Measurements from ENCODE around the gene OXLD1.

Gene OXLD1

DNA sequence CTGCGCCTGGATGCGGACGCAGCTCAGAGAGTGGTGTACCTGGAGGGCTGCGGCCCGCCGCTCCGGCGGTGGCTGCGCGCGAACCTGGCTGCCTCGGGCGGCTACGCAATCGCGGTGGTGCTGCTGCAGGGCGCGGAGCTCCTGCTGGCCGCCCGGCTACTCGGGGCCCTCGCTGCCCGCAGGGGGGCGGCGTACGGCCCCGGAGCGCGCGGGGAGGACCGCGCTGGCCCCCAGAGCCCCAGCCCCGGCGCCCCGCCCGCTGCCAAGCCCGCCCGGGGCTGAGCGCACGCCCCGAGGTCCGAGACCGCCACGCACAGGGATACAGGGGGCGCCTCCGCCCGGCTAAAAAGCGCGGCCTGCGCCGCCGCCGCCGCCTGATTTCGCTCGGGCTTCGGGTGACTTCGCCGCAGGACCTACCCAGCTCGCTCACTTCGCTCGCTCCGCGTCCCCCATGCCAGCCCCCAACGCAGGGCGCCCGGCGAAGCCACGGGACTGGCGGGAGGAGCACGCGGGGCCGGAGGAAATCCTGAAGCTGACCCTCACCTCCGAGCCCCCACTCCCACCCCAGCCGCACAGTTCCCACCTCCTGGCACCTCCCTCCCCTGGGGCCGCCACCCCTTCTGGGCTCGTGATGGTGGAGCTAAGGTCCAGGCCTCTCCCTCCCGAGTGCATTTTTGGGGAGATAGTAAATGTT, 18.2 kb downstream of the OXLD1 start:
- ChIA-PET POLR2A (interaction anchor here (1.1 to 1.5 kb wide), 3 partner anchors 7 to 20 kb away, joined by 3 read pairs; no protein-coding TSS in a partner anchor), CTCF (no interaction called here)
- DNase-seq (ENCODE audit: extremely low spot score) = no peak

DNA sequence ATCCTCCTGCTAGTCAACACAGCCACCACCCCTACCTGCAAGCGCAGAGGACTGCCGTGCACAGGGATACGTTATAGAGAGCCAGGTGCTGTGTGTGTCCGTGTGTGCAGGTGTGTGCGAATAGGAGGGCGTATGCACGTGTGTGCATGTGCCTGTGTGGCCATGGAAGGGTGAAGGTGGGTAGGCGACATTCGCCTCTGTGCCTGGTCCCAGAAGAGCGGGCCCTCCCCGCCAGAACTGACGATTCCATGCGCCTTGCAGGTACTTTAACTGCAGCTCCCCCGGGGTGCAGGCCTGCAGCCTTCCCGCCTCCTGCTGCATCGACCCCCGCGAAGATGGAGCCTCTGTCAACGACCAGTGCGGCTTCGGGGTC, 18.8 kb downstream of the OXLD1 start:
- ChIA-PET CTCF (no interaction called here), POLR2A (interaction anchor here (1.1 to 1.5 kb wide), 2 partner anchors 8 to 20 kb away, joined by 3 read pairs; no protein-coding TSS in a partner anchor)
- TF ChIP-seq FOXM1 (IDR thresholded peaks at IDR 0.05; ENCODE audit: borderline replicate concordance) = no peak
- TF ChIP-seq, protein P1, sequence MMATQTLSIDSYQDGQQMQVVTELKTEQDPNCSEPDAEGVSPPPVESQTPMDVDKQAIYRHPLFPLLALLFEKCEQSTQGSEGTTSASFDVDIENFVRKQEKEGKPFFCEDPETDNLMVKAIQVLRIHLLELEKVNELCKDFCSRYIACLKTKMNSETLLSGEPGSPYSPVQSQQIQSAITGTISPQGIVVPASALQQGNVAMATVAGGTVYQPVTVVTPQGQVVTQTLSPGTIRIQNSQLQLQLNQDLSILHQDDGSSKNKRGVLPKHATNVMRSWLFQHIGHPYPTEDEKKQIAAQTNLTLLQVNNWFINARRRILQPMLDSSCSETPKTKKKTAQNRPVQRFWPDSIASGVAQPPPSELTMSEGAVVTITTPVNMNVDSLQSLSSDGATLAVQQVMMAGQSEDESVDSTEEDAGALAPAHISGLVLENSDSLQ (IDR thresholded peaks at IDR 0.05) = no peak
- no peak for TF ChIP-seq SUZ12 (IDR thresholded peaks at IDR 0.05)
- no peak for TF ChIP-seq NFRKB (IDR thresholded peaks at IDR 0.05)
- TF ChIP-seq BHLHE40 (IDR thresholded peaks at IDR 0.05; ENCODE audit: borderline replicate concordance) = no peak
- no peak for DNase-seq (ENCODE audit: extremely low spot score)

More for the DNA sequence above, 18.2 kb downstream of the OXLD1 start:
- TF ChIP-seq SP1 (IDR thresholded peaks at IDR 0.05) = no peak
- TF ChIP-seq ARNT (IDR thresholded peaks at IDR 0.05) = no peak
- no peak for TF ChIP-seq CTBP1 (IDR thresholded peaks at IDR 0.05; ENCODE audit: borderline replicate concordance)
- TF ChIP-seq FOXM1 (IDR thresholded peaks at IDR 0.05; ENCODE audit: borderline replicate concordance) = no peak
- TF ChIP-seq FOXK2 (IDR thresholded peaks at IDR 0.05) = no peak
- TF ChIP-seq ZNF384 (IDR thresholded peaks at IDR 0.05) = no peak
- TF ChIP-seq L3MBTL2 (conservative IDR thresholded peaks at IDR 0.05) = no peak
- no peak for TF ChIP-seq FOXA1 (IDR thresholded peaks at IDR 0.05)
- no peak for TF ChIP-seq LEF1 (IDR thresholded peaks at IDR 0.05; ENCODE audit: borderline replicate concordance)
- no peak for TF ChIP-seq SUZ12 (IDR thresholded peaks at IDR 0.05)
- no peak for TF ChIP-seq ELF4 (IDR thresholded peaks at IDR 0.05)

DNA sequence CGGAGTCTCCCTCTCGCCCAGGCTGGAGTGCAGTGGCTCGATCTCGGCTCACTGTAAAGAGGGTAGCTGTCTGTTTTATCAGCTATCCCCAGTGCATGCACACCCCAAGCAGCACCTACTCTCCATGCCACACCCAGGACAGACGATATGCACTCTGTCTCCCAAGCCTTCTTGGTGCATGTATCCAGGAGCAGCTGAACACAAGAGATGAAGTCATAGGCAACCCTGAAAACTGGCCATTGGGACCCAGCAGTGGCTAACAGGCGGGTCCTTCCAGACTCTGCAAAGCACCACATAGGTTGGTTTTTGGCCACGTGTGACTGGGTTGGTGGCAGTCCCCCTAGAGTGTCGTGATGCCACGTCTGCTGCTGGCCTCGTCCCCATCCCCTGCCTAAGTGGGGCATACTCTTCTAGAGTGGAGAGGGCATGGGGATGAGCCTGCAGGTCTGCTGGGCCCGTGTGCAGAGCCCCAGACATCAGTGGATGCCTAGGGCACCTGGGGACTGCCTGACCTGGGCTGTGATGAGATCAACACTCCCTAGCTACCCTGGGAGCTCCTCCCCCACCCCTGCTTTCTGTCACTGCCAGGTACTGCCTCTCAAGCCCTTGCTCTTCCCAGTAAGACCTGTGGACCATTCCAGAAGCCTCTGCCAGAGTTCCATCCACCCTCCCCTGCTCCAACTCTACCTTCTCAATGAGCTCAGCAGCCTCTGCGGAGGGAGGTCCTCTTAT, 19.4 kb downstream of the OXLD1 start:
- POLR2A ChIA-PET = interaction anchor here (0.7 to 1.5 kb wide), 3 partner anchors 9 to 21 kb away, joined by 3 read pairs; no protein-coding TSS in a partner anchor
- DNase-seq (ENCODE audit: extremely low spot score) = no peak
- CTCF ChIA-PET = no interaction called here
- TF ChIP-seq L3MBTL2 (conservative IDR thresholded peaks at IDR 0.05) = no peak
- TF ChIP-seq TARDBP (IDR thresholded peaks at IDR 0.05) = no peak
- no peak for TF ChIP-seq FOXA1 (IDR thresholded peaks at IDR 0.05)
- no peak for TF ChIP-seq SUZ12 (IDR thresholded peaks at IDR 0.05)
- no peak for TF ChIP-seq FOXK2 (IDR thresholded peaks at IDR 0.05)

DNA sequence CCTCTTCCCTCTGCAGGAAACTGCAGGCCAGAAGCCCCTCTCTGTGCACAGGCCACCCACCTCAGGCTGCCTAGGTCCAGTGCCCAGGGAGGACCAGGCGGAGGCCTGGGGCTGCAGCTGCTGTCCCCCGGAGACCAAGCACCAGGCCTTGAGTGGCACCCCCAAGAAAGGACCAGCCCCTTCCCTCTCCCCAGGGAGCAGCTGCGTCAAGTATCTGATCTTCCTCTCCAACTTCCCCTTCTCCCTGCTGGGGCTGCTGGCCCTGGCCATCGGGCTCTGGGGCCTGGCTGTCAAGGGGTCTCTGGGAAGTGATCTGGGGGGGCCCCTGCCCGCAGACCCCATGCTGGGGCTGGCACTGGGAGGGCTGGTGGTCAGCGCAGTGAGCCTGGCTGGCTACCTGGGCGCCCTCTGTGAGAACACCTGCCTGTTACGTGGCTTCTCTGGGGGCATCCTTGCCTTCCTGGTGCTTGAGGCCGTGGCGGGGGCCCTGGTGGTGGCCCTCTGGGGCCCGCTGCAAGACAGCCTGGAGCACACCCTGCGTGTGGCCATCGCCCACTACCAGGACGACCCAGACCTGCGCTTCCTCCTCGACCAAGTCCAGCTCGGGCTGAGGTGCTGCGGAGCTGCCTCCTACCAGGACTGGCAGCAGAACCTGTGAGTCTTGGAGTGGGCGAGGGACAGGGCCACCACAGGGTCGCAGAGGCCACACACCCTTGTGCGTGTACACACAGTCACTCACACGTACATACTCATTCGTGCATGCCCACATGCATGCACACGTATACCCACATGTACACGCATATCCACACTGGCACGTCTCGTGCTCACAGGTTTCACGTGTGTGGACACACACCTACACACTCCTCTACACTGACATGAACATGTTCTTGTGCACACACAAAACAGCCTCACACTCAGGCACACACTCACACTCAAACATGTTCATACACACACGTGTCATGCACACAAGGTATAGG, 21.1 kb downstream of the OXLD1 start:
- CTCF ChIA-PET = no interaction called here
- DNase-seq (ENCODE audit: extremely low spot score) = no peak
- TF ChIP-seq ELF4 (IDR thresholded peaks at IDR 0.05) = no peak
- no peak for TF ChIP-seq ARNT (IDR thresholded peaks at IDR 0.05)
- TF ChIP-seq SUZ12 (IDR thresholded peaks at IDR 0.05) = no peak
- no peak for TF ChIP-seq NFRKB (IDR thresholded peaks at IDR 0.05)
- no peak for TF ChIP-seq TARDBP (IDR thresholded peaks at IDR 0.05)
- POLR2A ChIA-PET = interaction anchor here (1.3 kb wide), 1 partner anchor 20 kb away, joined by 3 read pairs; no protein-coding TSS in a partner anchor

DNA sequence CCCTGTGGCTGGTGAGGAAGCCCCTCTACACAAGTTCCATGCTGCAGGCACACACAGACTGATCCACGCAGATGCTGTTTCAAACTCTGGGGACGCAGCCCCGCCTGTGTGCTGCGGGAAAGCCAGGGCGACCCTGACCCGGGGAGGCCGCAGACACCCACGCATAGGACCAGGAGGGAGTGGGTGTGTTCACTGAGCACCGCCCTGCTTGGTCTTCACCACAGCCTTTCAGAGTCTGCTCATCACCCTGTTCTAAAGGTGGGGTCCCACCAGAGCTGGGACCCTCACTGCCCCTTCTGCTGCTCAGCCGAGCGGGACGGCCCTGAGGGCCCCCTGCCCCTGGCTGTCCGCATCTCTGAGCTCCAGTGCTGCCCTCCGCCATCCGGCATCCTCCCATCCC, 21.9 kb downstream of the OXLD1 start:
- TF ChIP-seq BHLHE40 (IDR thresholded peaks at IDR 0.05; ENCODE audit: borderline replicate concordance) (no peak), ARNT (IDR thresholded peaks at IDR 0.05) (no peak), FOXM1 (IDR thresholded peaks at IDR 0.05; ENCODE audit: borderline replicate concordance) (no peak), ELF4 (IDR thresholded peaks at IDR 0.05) (no peak), HDGF (IDR thresholded peaks at IDR 0.05; ENCODE audit: borderline replicate concordance) (no peak), CTBP1 (IDR thresholded peaks at IDR 0.05; ENCODE audit: borderline replicate concordance) (no peak), ZNF384 (IDR thresholded peaks at IDR 0.05) (no peak), FOXA1 (IDR thresholded peaks at IDR 0.05) (no peak), FOXK2 (IDR thresholded peaks at IDR 0.05) (no peak), NFRKB (IDR thresholded peaks at IDR 0.05) (no peak), L3MBTL2 (conservative IDR thresholded peaks at IDR 0.05) (no peak), SP1 (IDR thresholded peaks at IDR 0.05) (no peak), LEF1 (IDR thresholded peaks at IDR 0.05; ENCODE audit: borderline replicate concordance) (no peak), TARDBP (IDR thresholded peaks at IDR 0.05) (no peak), SUZ12 (IDR thresholded peaks at IDR 0.05) (no peak)
- TF ChIP-seq, protein P1 (IDR thresholded peaks at IDR 0.05) = no peak
- ChIA-PET POLR2A (interaction anchor here (1.3 kb wide), 1 partner anchor 21 kb away, joined by 3 read pairs; no protein-coding TSS in a partner anchor), CTCF (no interaction called here)
- DNase-seq (ENCODE audit: extremely low spot score) = no peak

DNA sequence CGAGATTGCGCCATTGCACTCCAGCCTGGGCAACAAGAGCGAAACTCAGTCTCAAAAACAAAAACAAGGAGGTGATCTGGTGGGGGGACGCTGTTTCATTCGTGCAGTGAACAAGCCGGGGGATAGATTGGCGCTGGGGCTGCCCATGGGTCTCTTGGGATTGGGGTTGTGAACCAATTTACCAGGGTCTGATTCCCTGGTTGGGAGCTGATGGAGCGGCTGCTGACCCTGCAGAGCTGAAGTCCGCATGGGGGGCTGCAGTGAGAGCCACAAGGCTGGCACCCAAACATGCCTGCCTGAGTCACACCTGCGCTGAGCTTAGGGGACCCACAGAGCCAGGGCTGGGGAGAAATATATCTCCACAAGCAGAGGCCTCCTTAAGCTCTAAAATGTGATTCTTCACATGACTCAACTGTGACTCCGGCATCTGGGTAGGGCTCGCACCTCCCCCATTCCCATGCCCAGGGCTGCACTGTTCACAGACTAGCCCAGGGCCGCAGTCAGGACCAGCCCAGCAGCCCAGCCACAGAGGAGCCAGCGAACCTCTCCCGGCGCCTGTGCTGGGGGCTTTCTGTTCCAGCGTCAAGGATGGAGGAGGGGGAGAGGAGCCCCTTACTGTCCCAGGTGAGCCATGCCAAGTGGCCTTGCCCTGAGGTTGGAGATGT, 24.4 kb downstream of the OXLD1 start:
- CTCF ChIA-PET = no interaction called here
- no peak for TF ChIP-seq CTBP1 (IDR thresholded peaks at IDR 0.05; ENCODE audit: borderline replicate concordance)
- no peak for TF ChIP-seq ARNT (IDR thresholded peaks at IDR 0.05)
- no peak for TF ChIP-seq SUZ12 (IDR thresholded peaks at IDR 0.05)
- no peak for TF ChIP-seq BHLHE40 (IDR thresholded peaks at IDR 0.05; ENCODE audit: borderline replicate concordance)
- no peak for TF ChIP-seq LEF1 (IDR thresholded peaks at IDR 0.05; ENCODE audit: borderline replicate concordance)
- TF ChIP-seq SP1 (IDR thresholded peaks at IDR 0.05) = no peak
- no peak for TF ChIP-seq ELF4 (IDR thresholded peaks at IDR 0.05)
- no peak for TF ChIP-seq FOXA1 (IDR thresholded peaks at IDR 0.05)
- no peak for TF ChIP-seq NFRKB (IDR thresholded peaks at IDR 0.05)
- TF ChIP-seq, protein P1 (IDR thresholded peaks at IDR 0.05) = no peak
- TF ChIP-seq HDGF (IDR thresholded peaks at IDR 0.05; ENCODE audit: borderline replicate concordance) = no peak
- no peak for TF ChIP-seq FOXM1 (IDR thresholded peaks at IDR 0.05; ENCODE audit: borderline replicate concordance)
- no peak for TF ChIP-seq FOXK2 (IDR thresholded peaks at IDR 0.05)
- no peak for TF ChIP-seq ZNF384 (IDR thresholded peaks at IDR 0.05)
- TF ChIP-seq L3MBTL2 (conservative IDR thresholded peaks at IDR 0.05) = no peak
- TF ChIP-seq TARDBP (IDR thresholded peaks at IDR 0.05) = no peak
- no peak for DNase-seq (ENCODE audit: extremely low spot score)
- POLR2A ChIA-PET = interaction anchor here (0.7 kb wide), 1 partner anchor 89 kb away, joined by 3 read pairs; no protein-coding TSS in a partner anchor

Data from HEK293T (cell line).